T-helper 1 cell treated with Interleukin-12 subunit alpha and Interleukin-12 subunit beta and Interleukin-4 antibody, amounts not matched to agents 30 μg/mL and 1 μg/mL, for 36 hours (primary cell): ENCODE data around the gene FGFBP2.

Source experiments
- H3K27ac Mint-ChIP-seq: one replicate; pipeline ENCODE4 v1.8.0; 2021; ENCODE audit warnings: mild to moderate bottlenecking, mixed read lengths
- H3K27me3 Mint-ChIP-seq: one replicate; pipeline ENCODE4 v1.8.0; 2021; ENCODE audit warnings: low read depth, mixed read lengths
- H3K36me3 Mint-ChIP-seq: one replicate; pipeline ENCODE4 v1.8.0; 2021; ENCODE audit warnings: low read depth, mixed read lengths
- H3K4me1 Mint-ChIP-seq: one replicate; pipeline ENCODE4 v1.8.0; 2021; ENCODE audit warnings: low read depth, mixed read lengths
- H3K4me3 Mint-ChIP-seq: one replicate; pipeline ENCODE4 v1.8.0; 2021; ENCODE audit warnings: mild to moderate bottlenecking, moderate library complexity, mixed read lengths
- H3K9me3 Mint-ChIP-seq: one replicate; pipeline ENCODE4 v1.8.0; 2021; ENCODE audit warnings: mixed read lengths

The FGFBP2 gene

GRCh38 chr4:15986907-15987306 is 23.9 kb upstream of the FGFBP2 start:
- no peaks in the 10 kb centered on the region for H3K36me3 Mint-ChIP-seq

GRCh38 chr4:15983610-15984009 is 20.6 kb upstream of the FGFBP2 start:
- no peaks in the 10 kb centered on the region for H3K4me1 Mint-ChIP-seq
- no peak overlapping the region for H3K27ac Mint-ChIP-seq
- H3K9me3 Mint-ChIP-seq = no peaks in the 10 kb centered on the region
- H3K27me3 Mint-ChIP-seq = peaks cover 10% of the 10 kb centered on the region
- no peak overlapping the region for H3K4me3 Mint-ChIP-seq
- H3K36me3 Mint-ChIP-seq = no peaks in the 10 kb centered on the region

More at GRCh38 chr4:15986907-15987306, 23.9 kb upstream of the FGFBP2 start:
- Mint-ChIP-seq H3K27ac (no peak overlapping the region), H3K27me3 (peaks cover 21% of the 10 kb centered on the region), H3K4me1 (peaks cover 4% of the 10 kb centered on the region), H3K9me3 (no peaks in the 10 kb centered on the region), H3K4me3 (no peak overlapping the region)

- H3K9me3 Mint-ChIP-seq = no peaks in the 10 kb centered on the region
- H3K36me3 Mint-ChIP-seq = no peaks in the 10 kb centered on the region
- no peak overlapping the region for H3K27ac Mint-ChIP-seq
- peaks cover 10% of the 10 kb centered on the region for H3K27me3 Mint-ChIP-seq
- H3K4me1 Mint-ChIP-seq = no peaks in the 10 kb centered on the region
- H3K4me3 Mint-ChIP-seq = no peak overlapping the region
Observed at GRCh38 chr4:15982842-15983524, 20.0 kb upstream of the FGFBP2 start.

GRCh38 chr4:15976456-15977447 is 13.8 kb upstream of the FGFBP2 start:
- H3K36me3 Mint-ChIP-seq = no peaks in the 10 kb centered on the region
- no peaks in the 10 kb centered on the region for H3K9me3 Mint-ChIP-seq
- peaks cover 10% of the 10 kb centered on the region for H3K27me3 Mint-ChIP-seq
- no peaks in the 10 kb centered on the region for H3K4me1 Mint-ChIP-seq
- no peak overlapping the region for H3K4me3 Mint-ChIP-seq
- no peak overlapping the region for H3K27ac Mint-ChIP-seq

- Mint-ChIP-seq H3K4me3 (no peak overlapping the region), H3K4me1 (no peaks in the 10 kb centered on the region), H3K9me3 (no peaks in the 10 kb centered on the region), H3K27me3 (peaks cover 12% of the 10 kb centered on the region), H3K36me3 (no peaks in the 10 kb centered on the region), H3K27ac (no peak overlapping the region)
Observed at GRCh38 chr4:15971068-15971801, 8.3 kb upstream of the FGFBP2 start.

- Mint-ChIP-seq H3K4me3 (no peak overlapping the region), H3K9me3 (no peaks in the 10 kb centered on the region), H3K27ac (no peak overlapping the region), H3K27me3 (peaks cover 9% of the 10 kb centered on the region), H3K36me3 (no peaks in the 10 kb centered on the region), H3K4me1 (no peaks in the 10 kb centered on the region)
Observed at GRCh38 chr4:15968551-15969300, 5.8 kb upstream of the FGFBP2 start.

- Mint-ChIP-seq H3K4me1 (peaks cover 13% of the 10 kb centered on the region), H3K9me3 (no peaks in the 10 kb centered on the region), H3K36me3 (no peaks in the 10 kb centered on the region), H3K27me3 (peaks cover 11% of the 10 kb centered on the region), H3K4me3 (no peak overlapping the region), H3K27ac (no peak overlapping the region)
Observed at GRCh38 chr4:15965325-15965724, 2.4 kb upstream of the FGFBP2 start.

GRCh38 chr4:15964159-15964558 is 1.2 kb upstream of the FGFBP2 start:
- no peak overlapping the region for H3K4me3 Mint-ChIP-seq
- peaks cover 13% of the 10 kb centered on the region for H3K27me3 Mint-ChIP-seq
- peaks cover 13% of the 10 kb centered on the region for H3K4me1 Mint-ChIP-seq
- no peaks in the 10 kb centered on the region for H3K9me3 Mint-ChIP-seq
- H3K27ac Mint-ChIP-seq = no peak overlapping the region
- H3K36me3 Mint-ChIP-seq = no peaks in the 10 kb centered on the region

GRCh38 chr4:15963576-15963975 is 601 bp upstream of the FGFBP2 start:
- peak overlapping the region; percentile 42 for H3K4me3 Mint-ChIP-seq
- H3K4me1 Mint-ChIP-seq = peaks cover 13% of the 10 kb centered on the region
- peaks cover 13% of the 10 kb centered on the region for H3K27me3 Mint-ChIP-seq
- no peaks in the 10 kb centered on the region for H3K36me3 Mint-ChIP-seq
- H3K27ac Mint-ChIP-seq = no peak overlapping the region
- no peaks in the 10 kb centered on the region for H3K9me3 Mint-ChIP-seq

GRCh38 chr4:15961781-15962510 is 1.0 kb downstream of the FGFBP2 start:
- H3K36me3 Mint-ChIP-seq = no peaks in the 10 kb centered on the region
- H3K27ac Mint-ChIP-seq = no peak overlapping the region
- peaks cover 13% of the 10 kb centered on the region for H3K4me1 Mint-ChIP-seq
- H3K9me3 Mint-ChIP-seq = no peaks in the 10 kb centered on the region
- peaks cover 13% of the 10 kb centered on the region for H3K27me3 Mint-ChIP-seq
- H3K4me3 Mint-ChIP-seq = peak overlapping the region; percentile 55

- no peaks in the 10 kb centered on the region for H3K36me3 Mint-ChIP-seq
- no peak overlapping the region for H3K27ac Mint-ChIP-seq
- no peak overlapping the region for H3K4me3 Mint-ChIP-seq
- H3K27me3 Mint-ChIP-seq = peaks cover 13% of the 10 kb centered on the region
- H3K9me3 Mint-ChIP-seq = no peaks in the 10 kb centered on the region
- H3K4me1 Mint-ChIP-seq = peaks cover 11% of the 10 kb centered on the region
Observed at GRCh38 chr4:15958562-15958961, 4.4 kb downstream of the FGFBP2 start.

- Mint-ChIP-seq H3K36me3 (no peaks in the 10 kb centered on the region), H3K4me3 (no peak overlapping the region), H3K27ac (no peak overlapping the region)
Observed at GRCh38 chr4:15956179-15956850, 6.7 kb downstream of the FGFBP2 start.

GRCh38 chr4:15955670-15956069 is 7.3 kb downstream of the FGFBP2 start:
- Mint-ChIP-seq H3K4me3 (no peak overlapping the region), H3K9me3 (no peaks in the 10 kb centered on the region), H3K4me1 (no peaks in the 10 kb centered on the region), H3K27me3 (peaks cover 13% of the 10 kb centered on the region), H3K36me3 (no peaks in the 10 kb centered on the region), H3K27ac (no peak overlapping the region)

More at GRCh38 chr4:15956179-15956850, 6.7 kb downstream of the FGFBP2 start:
- Mint-ChIP-seq H3K27me3 (peaks cover 13% of the 10 kb centered on the region), H3K9me3 (no peaks in the 10 kb centered on the region), H3K4me1 (peaks cover 1% of the 10 kb centered on the region)
